Measurements from ENCODE around the gene PRG2. TPM values are rescaled to one million over a fixed set of nuclear protein-coding genes. Genes with fewer than 3 reads are reported as not detected.

The PRG2 gene
- total and polyA plus RNA-seq, 2 of the 13 experiments (the other 11 are each of a cell fraction or from before 2014, with no cell fraction given): not detected

- no peaks in the 10 kb centered on the region for H4K20me1 ChIP-seq (ENCODE audit: insufficient read depth, low read length)
- H3K27me3 ChIP-seq (ENCODE audit: control insufficient read depth in 1 of 2, insufficient read depth in 2 of 2, low read length in 2 of 2): no peaks in the 10 kb centered on the region; a peak in 2 of 5 replicates
- intact Hi-C loops (cut with micrococcal nuclease; ENCODE audit: unreplicated experiment) (no loop called here), in situ Hi-C loops (cut with HindIII; ENCODE audit: extremely low pct_ligation_motif_present, low pct_unique_long_range_greater_than_20kb) (loop anchor here (10.0 kb wide), 1 partner anchor 58 kb away; no protein-coding TSS in a partner anchor)
- no peaks in the 10 kb centered on the region for H3K79me2 ChIP-seq (ENCODE audit: insufficient read depth, low read length)
- no peak for FAIRE-seq
- ChIA-PET POLR2A (no interaction called here), CTCF (ENCODE audit: low intra/inter-chr PET ratio, low total read pairs) (no interaction called here)
- no peaks in the 10 kb centered on the region for H3K36me3 ChIP-seq (replicated peaks in 1 of 2; ENCODE audit: control insufficient read depth in 1 of 2, insufficient read depth in 2 of 2, low read length in 2 of 2)
- H3K27ac ChIP-seq (ENCODE audit: extremely low read length, insufficient read depth, low read length): no peak overlapping the region
- no peak overlapping the region for H2AFZ ChIP-seq (ENCODE audit: low read length)
- H3K4me2 ChIP-seq (ENCODE audit: low read depth, low read length): no peak overlapping the region
- no peak for TF ChIP-seq ZMAT3 (CRISPR knock-in tag; conservative IDR thresholded peaks at IDR 0.05)
- no peak for TF ChIP-seq ETS1 (CRISPR knock-in tag; IDR thresholded peaks at IDR 0.05)
- TF ChIP-seq ETV5 (CRISPR knock-in tag; IDR thresholded peaks at IDR 0.05; ENCODE audit: borderline replicate concordance): no peak
- no peak for TF ChIP-seq ZNF230 (CRISPR knock-in tag; IDR thresholded peaks at IDR 0.05)
- no peak for TF ChIP-seq SIX4 (CRISPR knock-in tag; IDR thresholded peaks at IDR 0.05)
- TF ChIP-seq CHD4 (IDR thresholded peaks at IDR 0.05; ENCODE audit: borderline replicate concordance, low read length): no peak
- TF ChIP-seq KMT2B (CRISPR knock-in tag; IDR thresholded peaks at IDR 0.05): no peak
- TF ChIP-seq NR0B2 (CRISPR knock-in tag; IDR thresholded peaks at IDR 0.05): no peak
- H3K4me3 ChIP-seq (replicated peaks in 1 of 3; ENCODE audit: insufficient read depth in 1 of 3, low read depth in 2 of 3, low read length in 3 of 3): no peak overlapping the region
- no peak overlapping the region for H3K9ac ChIP-seq (ENCODE audit: insufficient read depth, low read depth, low read length)
- BruUV-seq (replicated peaks): no TSS peak
- no peak for DNase-seq (ENCODE audit: low spot score)
- ATAC-seq: no peak
- H3K4me1 ChIP-seq (ENCODE audit: insufficient read depth, low read length): no peaks in the 10 kb centered on the region
- no peaks in the 10 kb centered on the region for H3K9me3 ChIP-seq (ENCODE audit: low read length)
- WGBS (ENCODE audit: low lambda C conversion rate): 46% methylated on average over 5 of the region's 5 CpGs
Measured at GRCh38 chr11:57386178-57386940, 4.1 kb downstream of the PRG2 start.
